Neural progenitor cell (in vitro differentiated cells): ENCODE results near the gene IL18R1.

Source experiments
- CTCF ChIP-seq: fragments of 200-600 bp; sonication (generic); IDR thresholded peaks from 2 replicates; pipeline ENCODE4 v1.5.1; 2017; ENCODE audit warnings: antibody characterized with exemption, mild to moderate bottlenecking
- EZH2 ChIP-seq: fragments of 200-600 bp; sonication (generic); IDR thresholded peaks from 2 replicates; pipeline ENCODE4 v1.6.1; 2017; ENCODE audit warnings: antibody characterized with exemption, mild to moderate bottlenecking, moderate library complexity
- EZH2phosphoT487 ChIP-seq: fragments of 200-600 bp; sonication (generic); IDR thresholded peaks from 2 replicates; pipeline ENCODE4 v1.6.1; 2017; ENCODE audit warnings: antibody characterized with exemption

- TF ChIP-seq CTCF, result no peak
- TF ChIP-seq EZH2phosphoT487, result no peak
- TF ChIP-seq EZH2, result no peak
Measured at GRCh38 chr2:102427249-102427648, 71.7 kb downstream of the IL18R1 start.
